SJSA1 (cell line): Measurements from ENCODE around the gene ZNF813. TPM values are rescaled to one million over a fixed set of nuclear protein-coding genes. Genes with fewer than 3 reads are reported as not detected.
"Not testable (repeated sequence)": the region's sequence is repeated elsewhere in the genome, so short reads cannot be mapped to it uniquely, and the experiment has no call there.

Experiments
- DNase-seq, 2 experiments: peaks; one replicate each; pipeline ENCODE4 v3.0.0-alpha.2; 2015 to 2020; ENCODE audit warnings: low spot score in 2 of 2, low read depth in 1 of 2
- H3K27ac ChIP-seq: fragments of 250-450 bp; sonication (Bioruptor Pico); 2 replicates; pipeline ENCODE4 v1.5.1; 2020; ENCODE audit warnings: mild to moderate bottlenecking, moderate library complexity
- H3K27me3 ChIP-seq: fragments of 250-450 bp; sonication (Bioruptor Pico); replicated peaks from 2 replicates; pipeline ENCODE4 v1.5.1; 2020; ENCODE audit warnings: mild to moderate bottlenecking, moderate library complexity
- H3K36me3 ChIP-seq: fragments of 250-450 bp; sonication (Bioruptor Pico); 2 replicates; pipeline ENCODE4 v1.5.1; 2020; ENCODE audit warnings: mild to moderate bottlenecking
- H3K4me1 ChIP-seq: fragments of 250-450 bp; sonication (Bioruptor Pico); replicated peaks from 2 replicates; pipeline ENCODE4 v1.6.1; 2021; ENCODE audit warnings: mild to moderate bottlenecking
- H3K4me3 ChIP-seq: fragments of 250-450 bp; sonication (Bioruptor Pico); 2 replicates; pipeline ENCODE4 v1.5.1; 2020; ENCODE audit warnings: mild to moderate bottlenecking
- H3K9me3 ChIP-seq: fragments of 250-450 bp; sonication (Bioruptor Pico); replicated peaks from 2 replicates; pipeline ENCODE4 v1.5.1; 2020; ENCODE audit warnings: mild to moderate bottlenecking
- total RNA-seq: library from RNA; depleted of rRNA; stranded (reverse); fragments of >200 nt; shearing (Covaris generic); gene quantifications from 2 replicates; pipeline ENCODE4 v1.2.3, GENCODE V29; 2014

Gene ZNF813
- total RNA-seq, 1 experiment from 2014 or later: 2.9 TPM

DNA sequence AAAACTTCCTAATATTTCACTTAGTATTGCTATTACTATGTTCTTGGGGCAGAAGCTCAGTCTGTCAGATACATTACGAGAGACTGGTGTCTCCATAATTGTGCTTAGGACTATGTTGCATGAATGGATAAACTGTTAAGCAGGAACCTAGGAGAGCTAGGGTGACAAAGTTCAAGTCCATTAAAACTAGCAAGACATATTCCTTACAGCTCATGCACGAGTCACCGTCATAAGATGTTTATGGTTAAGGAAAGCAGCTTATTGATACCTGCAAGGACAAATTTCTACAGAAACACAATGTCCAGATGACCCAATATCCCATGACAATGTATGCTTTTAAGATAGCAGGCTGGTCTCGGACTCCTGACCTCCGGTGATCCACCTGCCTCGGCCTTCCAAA lies 5.7 kb upstream of the ZNF813 start:
- Histone ChIP-seq H3K36me3 (peaks cover 9% of the 10 kb centered on the region), H3K27me3 (no peaks in the 10 kb centered on the region), H3K9me3 (peaks cover 8% of the 10 kb centered on the region; the same call in 1 of the 2 replicates), H3K4me3 (no peak overlapping the region), H3K27ac (no peak overlapping the region), H3K4me1 (no peaks in the 10 kb centered on the region)
- DNase-seq: no peak

DNA sequence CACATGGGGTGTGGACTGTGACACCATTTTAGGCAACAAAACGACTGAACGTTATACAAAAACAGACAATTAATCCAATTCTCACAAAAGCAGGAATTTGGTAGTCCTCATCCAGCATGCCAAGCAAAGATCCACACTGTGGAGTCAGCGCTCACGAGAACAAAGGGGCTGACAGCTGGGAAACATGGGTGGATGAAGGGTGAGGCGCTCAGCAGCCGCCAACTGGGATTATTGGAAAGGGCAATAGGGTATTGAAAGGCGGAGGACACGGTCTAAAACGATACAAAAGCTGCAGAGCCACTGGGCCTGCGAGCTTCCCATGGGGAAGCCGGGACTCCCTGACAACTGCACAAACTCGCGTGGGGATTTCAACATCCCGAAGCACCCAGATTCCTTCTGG lies 4.7 kb upstream of the ZNF813 start:
- Histone ChIP-seq H3K9me3 (0 out of 2 replicates have a peak, but pooled peaks cover 3% of the 10 kb centered on the region), H3K36me3 (0 out of 2 replicates have a peak, but pooled peaks cover 2% of the 10 kb centered on the region), H3K4me1 (no peaks in the 10 kb centered on the region), H3K27me3 (no peaks in the 10 kb centered on the region), H3K4me3 (no peak overlapping the region), H3K27ac (no peak overlapping the region)
- no peak for DNase-seq

DNA sequence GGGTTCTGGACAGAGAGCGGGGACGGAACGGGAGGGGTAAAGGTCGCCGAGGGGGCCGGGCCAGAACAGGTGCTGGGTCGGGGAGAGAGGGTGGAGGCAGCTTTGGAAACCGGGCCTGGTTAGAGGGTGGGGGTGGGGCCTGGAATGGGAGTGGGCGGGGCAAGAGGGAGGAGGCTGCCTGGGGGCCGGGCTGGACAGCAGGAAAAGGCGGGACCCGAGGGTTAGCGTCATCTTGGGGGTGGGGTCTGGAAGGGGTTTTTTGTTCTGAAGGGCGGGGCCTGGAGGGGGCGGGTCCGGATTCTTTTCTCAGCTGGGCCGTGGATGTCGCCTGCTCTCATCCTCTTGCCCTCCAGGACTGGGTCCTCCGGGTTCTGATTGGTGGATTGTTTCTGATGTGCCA lies 4.3 kb upstream of the ZNF813 start:
- Histone ChIP-seq H3K36me3 (0 out of 2 replicates have a peak, but pooled peaks cover 2% of the 10 kb centered on the region), H3K4me1 (no peaks in the 10 kb centered on the region), H3K27me3 (no peaks in the 10 kb centered on the region), H3K4me3 (no peak overlapping the region), H3K27ac (no peak overlapping the region), H3K9me3 (0 out of 2 replicates have a peak, but pooled peaks cover 3% of the 10 kb centered on the region)
- DNase-seq: no peak

DNA sequence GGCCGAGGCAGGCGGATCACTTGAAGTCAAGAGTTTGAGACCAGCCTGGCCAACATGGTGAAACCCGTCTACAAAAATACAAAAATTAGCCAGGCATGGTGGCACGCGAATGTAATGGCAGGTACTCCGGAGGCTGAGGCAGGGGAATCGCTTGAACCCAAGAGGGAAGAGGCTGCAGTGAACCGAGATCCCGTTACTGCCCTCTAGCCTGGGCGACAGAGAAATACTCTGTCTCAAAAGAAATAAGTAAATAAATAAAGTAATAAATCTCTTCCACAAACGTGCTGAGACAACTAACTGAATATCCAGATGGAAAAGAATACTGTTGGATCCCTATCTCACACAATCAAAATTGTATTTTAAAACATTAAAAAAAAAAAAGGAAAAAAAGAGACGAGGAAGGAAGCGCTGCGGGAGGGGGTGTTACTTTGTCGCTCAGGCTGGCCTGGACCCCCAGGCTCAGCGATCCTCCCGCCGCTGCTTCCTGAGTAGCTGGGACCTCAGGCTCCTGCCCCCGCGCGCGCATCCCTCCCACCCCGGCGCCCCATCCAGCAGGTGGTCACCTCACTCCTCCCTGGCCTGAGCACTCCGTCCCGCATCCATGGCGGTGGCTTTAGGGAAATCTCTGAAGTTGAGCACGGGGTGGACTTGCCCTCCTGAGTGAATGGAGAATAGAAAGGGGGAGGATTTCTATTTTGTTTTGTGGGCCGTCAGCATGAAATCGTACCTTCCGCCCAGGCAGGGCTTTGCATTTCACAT lies 628 bp upstream of the ZNF813 start:
- Histone ChIP-seq H3K36me3 (0 out of 2 replicates have a peak, but pooled peaks cover 2% of the 10 kb centered on the region), H3K27ac (no peak overlapping the region), H3K27me3 (no peaks in the 10 kb centered on the region), H3K4me1 (no peaks in the 10 kb centered on the region), H3K4me3 (peak overlapping the region; percentile 59), H3K9me3 (0 out of 2 replicates have a peak, but pooled peaks cover 3% of the 10 kb centered on the region)
- no peak for DNase-seq

DNA sequence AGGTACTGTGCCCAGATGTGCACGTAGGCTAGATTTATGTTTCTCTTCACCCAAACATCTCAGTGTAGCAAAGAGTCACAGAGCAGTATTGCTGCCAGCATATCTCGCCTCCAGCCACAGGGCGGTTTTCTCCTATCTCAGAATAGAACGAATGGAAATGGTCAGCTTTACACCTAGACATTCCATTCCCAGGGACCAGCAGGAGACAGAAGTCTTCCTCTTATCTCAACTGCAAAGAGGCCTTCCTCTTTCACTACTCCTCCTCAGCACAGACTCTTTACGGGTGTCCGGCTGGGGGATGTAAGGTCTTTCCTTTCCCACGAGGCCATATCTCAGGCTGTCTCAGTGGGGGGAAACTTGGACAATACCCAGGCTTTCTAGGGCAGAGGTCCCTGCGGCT lies 1.1 kb downstream of the ZNF813 start:
- DNase-seq, H3K4me1 ChIP-seq, H3K4me3 ChIP-seq, H3K9me3 ChIP-seq, H3K27me3 ChIP-seq, H3K36me3 ChIP-seq, H3K27ac ChIP-seq: not testable (repeated sequence)

DNA sequence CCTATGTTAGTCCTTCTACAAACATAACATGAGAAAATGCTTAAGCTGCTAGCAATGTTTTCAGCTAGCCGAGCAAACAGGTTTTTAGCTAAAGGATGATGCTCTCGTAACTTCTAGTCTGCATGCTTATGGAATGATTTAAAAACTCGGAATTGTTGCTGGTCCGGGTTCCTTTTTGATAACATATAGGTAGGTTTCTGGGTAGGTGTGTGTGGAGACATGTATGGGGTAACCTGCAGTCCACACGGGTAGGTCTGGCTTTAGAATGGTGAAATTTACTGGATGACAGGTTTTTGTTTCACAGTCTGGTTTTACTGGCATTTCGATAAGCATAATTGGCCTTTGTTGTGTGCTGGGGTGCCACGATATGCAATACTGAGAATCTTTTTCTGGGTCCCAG lies 4.4 kb downstream of the ZNF813 start:
- Histone ChIP-seq H3K27me3 (no peaks in the 10 kb centered on the region), H3K4me1 (no peaks in the 10 kb centered on the region), H3K27ac (no peak overlapping the region), H3K4me3 (no peak overlapping the region), H3K36me3 (0 out of 2 replicates have a peak, but pooled peaks cover 2% of the 10 kb centered on the region), H3K9me3 (peaks cover 8% of the 10 kb centered on the region; the same call in 1 of the 2 replicates)
- no peak for DNase-seq

DNA sequence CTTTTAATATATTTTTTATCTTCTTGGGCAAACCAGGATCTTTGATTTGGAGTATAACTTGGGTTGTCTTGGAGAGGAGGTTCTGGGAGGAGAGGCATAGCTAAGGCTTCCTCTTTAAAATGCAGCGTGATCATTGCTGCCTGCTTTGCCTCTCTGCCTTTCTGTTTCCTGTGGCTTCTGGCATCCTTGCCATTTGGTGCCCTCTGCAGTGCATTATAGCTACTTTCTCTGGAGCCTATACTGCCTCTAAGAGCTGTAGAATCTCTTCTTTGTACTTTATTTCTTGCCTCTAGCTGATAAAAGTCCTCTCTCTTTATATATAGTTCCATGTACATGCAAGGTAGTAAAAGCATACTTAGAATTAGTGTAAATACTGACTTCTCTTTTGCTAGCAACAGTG lies 7.3 kb downstream of the ZNF813 start:
- not testable (repeated sequence) for H3K4me1 ChIP-seq, H3K27me3 ChIP-seq, H3K4me3 ChIP-seq, H3K36me3 ChIP-seq, DNase-seq, H3K27ac ChIP-seq, H3K9me3 ChIP-seq

DNA sequence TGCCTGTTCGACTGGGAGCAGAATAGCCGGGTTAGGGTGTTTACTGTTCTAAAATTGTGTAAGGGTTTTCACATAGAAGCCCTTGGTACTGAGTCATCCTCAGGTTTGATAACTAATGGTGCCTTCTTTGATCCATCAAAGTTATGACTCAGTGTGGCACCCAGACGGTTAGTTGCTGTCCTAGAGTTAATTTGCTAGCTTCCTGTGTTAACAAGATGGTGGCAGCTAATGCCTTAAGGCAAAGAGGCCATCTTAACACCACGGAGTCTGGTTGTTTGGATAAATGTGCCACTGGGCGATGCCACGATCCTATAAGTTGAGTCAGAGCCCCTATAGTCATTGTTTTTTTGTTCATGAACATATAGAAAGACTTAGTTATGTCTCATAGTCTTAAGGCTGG lies 7.9 kb downstream of the ZNF813 start:
- not testable (repeated sequence) for H3K4me1 ChIP-seq, DNase-seq, H3K36me3 ChIP-seq, H3K27ac ChIP-seq, H3K27me3 ChIP-seq, H3K4me3 ChIP-seq, H3K9me3 ChIP-seq

DNA sequence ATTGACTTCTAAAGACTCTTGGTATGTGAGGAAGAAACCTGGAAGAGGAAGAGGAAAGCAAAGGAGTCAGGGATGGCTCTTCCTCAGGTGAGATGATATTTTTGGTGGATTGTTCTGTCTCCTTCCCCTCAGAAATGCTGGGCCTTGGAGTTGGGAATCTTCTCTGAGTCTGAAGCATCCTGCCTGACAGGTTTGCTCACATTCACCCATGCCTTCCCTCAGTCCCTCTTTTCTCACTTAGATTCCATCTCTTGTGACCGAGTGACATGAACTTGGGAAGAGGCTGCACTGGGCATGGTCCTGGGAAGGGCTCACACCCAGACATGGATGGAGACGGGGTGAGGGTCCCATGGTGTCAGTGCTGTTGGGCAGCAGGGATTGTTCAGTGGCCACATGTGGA lies 16.2 kb downstream of the ZNF813 start:
- H3K36me3 ChIP-seq, H3K27ac ChIP-seq, H3K4me1 ChIP-seq, DNase-seq, H3K27me3 ChIP-seq, H3K9me3 ChIP-seq, H3K4me3 ChIP-seq: not testable (repeated sequence)

DNA sequence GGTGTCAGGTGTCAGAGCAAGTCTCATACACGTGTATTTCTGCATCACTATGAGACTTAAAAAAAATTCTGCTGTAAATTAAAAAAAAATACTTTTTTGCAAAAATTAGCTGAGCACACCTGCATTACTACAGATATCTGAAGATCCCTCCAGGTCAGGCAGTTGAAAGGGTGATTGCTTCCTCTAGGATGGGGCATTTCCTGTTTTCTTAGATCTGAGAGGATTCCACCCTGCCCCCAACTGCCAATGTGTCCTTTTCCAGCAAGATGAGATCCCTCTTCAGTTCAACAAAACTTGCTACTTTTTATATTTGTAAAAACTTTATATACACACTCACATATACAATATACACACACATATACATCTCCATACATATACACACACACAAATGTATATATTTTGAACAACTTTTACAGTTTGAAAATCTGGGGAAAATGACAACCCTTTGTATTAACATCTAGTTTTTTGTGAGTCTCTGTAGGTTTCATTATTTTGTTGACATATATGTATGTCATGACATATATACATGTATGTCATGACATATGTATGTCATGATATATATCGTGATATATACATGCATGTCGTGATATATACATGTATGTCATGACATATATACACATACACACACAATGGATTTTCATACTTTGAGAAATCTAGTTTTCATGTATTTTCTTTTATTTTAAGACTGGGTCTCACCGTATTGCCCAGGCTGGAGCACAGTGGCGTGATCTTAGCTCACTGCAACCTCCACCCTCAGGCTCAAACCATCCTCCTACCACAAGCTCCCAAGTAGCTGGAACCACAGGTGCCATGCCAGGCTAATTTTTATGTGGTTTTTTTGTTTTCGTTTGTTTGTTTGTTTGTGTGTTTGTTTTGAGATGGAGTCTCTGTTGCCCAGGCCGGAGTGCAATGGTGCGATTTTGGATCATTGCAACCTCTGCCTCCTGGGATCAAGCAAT lies 17.8 kb downstream of the ZNF813 start:
- DNase-seq: no peak
- H3K36me3 ChIP-seq: no peaks in the 10 kb centered on the region
- H3K9me3 ChIP-seq: no peaks in the 10 kb centered on the region; the same call in 1 of the 2 replicates

DNA sequence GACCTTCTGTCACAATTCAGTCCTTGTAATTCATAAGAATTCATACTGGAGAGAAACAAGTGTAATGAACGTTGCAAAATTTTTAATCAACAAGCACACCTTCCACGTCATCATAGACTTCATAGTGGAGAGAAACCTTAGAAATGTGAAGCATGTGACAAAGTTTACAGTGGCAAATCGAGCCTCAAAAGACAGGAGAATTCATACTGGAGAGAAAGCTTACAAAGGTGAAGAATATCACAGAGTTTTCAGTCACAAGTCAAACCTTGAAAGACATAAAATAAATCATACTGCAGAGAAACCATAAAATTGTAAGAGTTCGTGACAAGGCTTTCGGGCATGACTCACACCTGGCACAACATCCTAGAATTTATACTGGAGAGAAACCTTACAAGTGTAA lies 24.6 kb downstream of the ZNF813 start:
- Histone ChIP-seq H3K27me3 (no peaks in the 10 kb centered on the region), H3K36me3 (peaks cover 8% of the 10 kb centered on the region; the same call in 1 of the 2 replicates), H3K9me3 (peaks cover 4% of the 10 kb centered on the region; the same call in 1 of the 2 replicates), H3K27ac (no peak overlapping the region), H3K4me1 (no peaks in the 10 kb centered on the region), H3K4me3 (no peak overlapping the region)
- DNase-seq: no peak

More for the DNA sequence above, 17.8 kb downstream of the ZNF813 start:
- Histone ChIP-seq H3K4me1 (no peaks in the 10 kb centered on the region), H3K27ac (no peak overlapping the region), H3K4me3 (no peak overlapping the region), H3K27me3 (no peaks in the 10 kb centered on the region)

DNA sequence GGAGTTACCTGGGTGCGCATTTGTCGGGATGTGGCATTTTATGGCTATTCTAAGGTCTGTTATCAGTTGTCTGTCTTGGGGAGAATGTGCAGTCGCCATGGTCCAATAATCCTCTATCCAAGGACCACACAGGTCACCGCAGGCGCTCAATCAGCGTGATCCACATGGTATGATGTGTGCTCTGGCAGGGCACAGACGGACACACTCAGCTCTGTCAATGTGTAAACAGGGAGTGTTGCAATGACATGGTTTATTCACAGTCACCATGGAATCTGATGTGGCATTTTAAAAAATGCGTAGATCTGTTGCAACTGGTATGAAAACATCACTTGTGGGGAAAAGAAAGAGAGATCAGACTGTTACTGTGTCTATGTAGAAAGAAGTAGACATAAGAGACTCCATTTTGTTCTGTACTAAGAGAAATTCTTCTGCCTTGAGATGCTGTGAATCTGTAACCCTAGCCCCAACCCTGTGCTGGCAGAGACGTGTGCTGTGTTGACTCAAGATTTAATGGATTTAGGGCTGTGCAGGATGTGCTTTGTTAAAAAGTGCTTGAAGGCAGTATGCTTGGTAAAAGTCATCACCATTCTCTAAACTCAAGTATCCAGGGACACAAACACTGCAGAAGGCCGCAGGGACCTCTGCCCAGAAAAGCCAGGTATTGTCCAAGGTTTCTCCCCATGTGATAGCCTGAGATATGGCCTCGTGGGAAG lies 29.9 kb downstream of the ZNF813 start:
- not testable (repeated sequence) for H3K27ac ChIP-seq, H3K9me3 ChIP-seq, H3K27me3 ChIP-seq, H3K36me3 ChIP-seq, H3K4me3 ChIP-seq, H3K4me1 ChIP-seq, DNase-seq

DNA sequence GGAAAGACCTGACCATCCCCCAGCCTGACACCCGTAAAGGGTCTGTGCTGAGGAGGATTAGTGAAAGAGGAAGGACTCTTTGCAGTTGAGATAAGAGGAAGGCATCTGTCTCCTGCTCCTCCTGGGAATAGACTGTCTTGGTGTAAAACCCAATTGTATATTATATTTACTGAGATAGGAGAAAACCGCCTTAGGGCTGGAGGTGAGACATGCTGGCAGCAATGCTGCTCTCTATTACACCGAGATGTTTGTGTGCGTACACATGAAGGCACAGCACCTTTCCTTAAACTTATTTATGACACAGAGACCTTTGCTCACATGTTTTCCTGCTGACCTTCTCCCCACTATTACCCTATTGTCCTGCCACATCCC lies 30.5 kb downstream of the ZNF813 start:
- not testable (repeated sequence) for H3K27ac ChIP-seq, H3K27me3 ChIP-seq, H3K4me3 ChIP-seq, H3K36me3 ChIP-seq, DNase-seq, H3K9me3 ChIP-seq, H3K4me1 ChIP-seq
